Fibroblast of skin of right biceps (primary cell): ENCODE results near the gene RPH3AL.
"Not testable (repeated sequence)": the region's sequence is repeated elsewhere in the genome, so short reads cannot be mapped to it uniquely, and the experiment has no call there.

ENCODE experiments used
- DNase-seq: peaks from one replicate; pipeline ENCODE4 v3.0.0-alpha.2; 2013

RPH3AL gene

GRCh38 chr17:335691-336090 is 16.9 kb downstream of the RPH3AL start:
- DNase-seq, result no peak

- DNase-seq, result no peak
Measured at GRCh38 chr17:334974-335481, 17.6 kb downstream of the RPH3AL start.

GRCh38 chr17:333626-334396 is 18.8 kb downstream of the RPH3AL start:
- DNase-seq, result no peak

GRCh38 chr17:332558-333322 is 19.9 kb downstream of the RPH3AL start:
- peak; percentile 42 for DNase-seq

GRCh38 chr17:332023-332422 is 20.6 kb downstream of the RPH3AL start:
- DNase-seq, result no peak

- DNase-seq, result no peak
Measured at GRCh38 chr17:330993-331701, 21.5 kb downstream of the RPH3AL start.

GRCh38 chr17:329784-330420 is 22.7 kb downstream of the RPH3AL start:
- no peak for DNase-seq

GRCh38 chr17:327971-328370 is 24.6 kb downstream of the RPH3AL start:
- no peak for DNase-seq

- no peak for DNase-seq
Measured at GRCh38 chr17:327296-327695, 25.3 kb downstream of the RPH3AL start.

- DNase-seq, result no peak
Measured at GRCh38 chr17:326010-326621, 26.5 kb downstream of the RPH3AL start.

- DNase-seq, result no peak
Measured at GRCh38 chr17:325270-326009, 27.2 kb downstream of the RPH3AL start.

GRCh38 chr17:323721-324571 is 28.7 kb downstream of the RPH3AL start:
- DNase-seq, result no peak

- no peak for DNase-seq
Measured at GRCh38 chr17:323181-323580, 29.4 kb downstream of the RPH3AL start.

- no peak for DNase-seq
Measured at GRCh38 chr17:322006-322780, 30.4 kb downstream of the RPH3AL start.

- DNase-seq, result no peak
Measured at GRCh38 chr17:321386-321941, 31.1 kb downstream of the RPH3AL start.

- no peak for DNase-seq
Measured at GRCh38 chr17:320809-321385, 31.7 kb downstream of the RPH3AL start.

- DNase-seq, result no peak
Measured at GRCh38 chr17:320139-320538, 32.5 kb downstream of the RPH3AL start.

GRCh38 chr17:319266-319665 is 33.3 kb downstream of the RPH3AL start:
- no peak for DNase-seq

- not testable (repeated sequence) for DNase-seq
Measured at GRCh38 chr17:317070-317469, 35.5 kb downstream of the RPH3AL start.
